ENCODE data around the gene CDH4.

The CDH4 gene

GRCh38 chr20:61671559-61671958, 419.5 kb downstream of the CDH4 start:
- DNase-seq (ENCODE audit: low read depth): no peak

- no peak for DNase-seq (ENCODE audit: low read depth)
Observed at GRCh38 chr20:61673152-61673847, 421.2 kb downstream of the CDH4 start.

DNA sequence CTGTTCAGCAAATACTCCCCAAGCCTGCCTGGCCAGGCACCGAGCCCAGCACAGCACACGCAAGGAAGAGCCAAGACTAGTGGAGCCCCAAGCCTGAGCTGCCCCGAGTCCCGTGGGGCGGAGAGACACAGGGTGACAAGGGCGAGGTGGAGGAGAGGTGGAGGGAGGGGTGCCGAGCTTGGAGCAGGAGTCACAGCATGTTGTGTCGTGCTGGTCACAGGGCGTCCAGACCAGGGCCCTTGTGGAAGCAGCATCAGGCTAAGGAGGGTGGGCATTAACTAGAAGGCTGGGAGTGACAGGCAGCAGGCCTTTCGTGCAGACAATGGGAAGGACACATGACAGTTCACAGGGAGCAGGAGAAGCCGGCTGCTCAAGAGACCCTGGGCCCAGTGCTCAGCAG, 422.1 kb downstream of the CDH4 start:
- DNase-seq (ENCODE audit: low read depth): no peak

DNA sequence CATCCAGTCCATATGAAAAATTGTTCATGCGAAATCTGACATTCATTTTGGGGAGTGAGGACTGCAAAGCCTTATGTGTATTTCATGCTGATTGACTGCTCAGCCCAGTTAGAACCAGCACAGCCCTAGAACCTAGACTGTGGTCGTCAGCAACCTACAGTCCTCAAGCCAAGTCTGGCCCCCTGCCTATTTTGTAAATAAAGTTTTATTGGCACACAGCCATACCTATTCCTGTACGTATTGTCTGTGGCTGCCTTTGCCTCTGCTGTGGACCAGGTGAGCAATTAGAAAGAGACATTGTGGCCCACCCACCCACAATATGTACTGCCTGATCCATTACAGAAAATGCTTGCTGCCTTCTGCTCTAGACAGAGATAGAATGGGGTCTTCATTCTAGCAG, 422.6 kb downstream of the CDH4 start:
- no peak for DNase-seq (ENCODE audit: low read depth)

GRCh38 chr20:61677928-61678327, 425.9 kb downstream of the CDH4 start:
- no peak for DNase-seq (ENCODE audit: low read depth)

GRCh38 chr20:61678437-61678836, 426.4 kb downstream of the CDH4 start:
- DNase-seq (ENCODE audit: low read depth): no peak

GRCh38 chr20:61679473-61679872, 427.4 kb downstream of the CDH4 start:
- no peak for DNase-seq (ENCODE audit: low read depth)

DNA sequence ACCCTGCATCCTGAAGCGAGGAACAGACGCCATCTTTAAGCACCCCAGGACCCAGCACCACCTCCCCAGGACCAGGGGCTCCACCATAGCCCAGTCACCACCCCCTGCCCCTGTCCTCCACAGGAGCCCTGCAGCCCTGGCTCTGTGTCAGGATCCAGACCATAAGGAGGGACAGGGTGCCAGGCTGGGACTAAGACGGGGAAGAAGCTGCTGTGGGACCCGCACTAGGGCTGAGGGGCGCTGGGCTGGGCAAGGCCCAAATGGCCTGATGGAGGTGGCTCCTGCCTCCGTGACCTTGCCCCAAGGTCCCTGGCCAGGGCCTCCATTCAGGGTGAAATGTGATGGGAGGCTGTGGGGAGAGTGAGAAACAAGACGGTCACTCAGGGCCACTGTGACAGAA, 428.0 kb downstream of the CDH4 start:
- no peak for DNase-seq (ENCODE audit: low read depth)

GRCh38 chr20:61682114-61682995, 430.3 kb downstream of the CDH4 start:
- no peak for DNase-seq (ENCODE audit: low read depth)

DNA sequence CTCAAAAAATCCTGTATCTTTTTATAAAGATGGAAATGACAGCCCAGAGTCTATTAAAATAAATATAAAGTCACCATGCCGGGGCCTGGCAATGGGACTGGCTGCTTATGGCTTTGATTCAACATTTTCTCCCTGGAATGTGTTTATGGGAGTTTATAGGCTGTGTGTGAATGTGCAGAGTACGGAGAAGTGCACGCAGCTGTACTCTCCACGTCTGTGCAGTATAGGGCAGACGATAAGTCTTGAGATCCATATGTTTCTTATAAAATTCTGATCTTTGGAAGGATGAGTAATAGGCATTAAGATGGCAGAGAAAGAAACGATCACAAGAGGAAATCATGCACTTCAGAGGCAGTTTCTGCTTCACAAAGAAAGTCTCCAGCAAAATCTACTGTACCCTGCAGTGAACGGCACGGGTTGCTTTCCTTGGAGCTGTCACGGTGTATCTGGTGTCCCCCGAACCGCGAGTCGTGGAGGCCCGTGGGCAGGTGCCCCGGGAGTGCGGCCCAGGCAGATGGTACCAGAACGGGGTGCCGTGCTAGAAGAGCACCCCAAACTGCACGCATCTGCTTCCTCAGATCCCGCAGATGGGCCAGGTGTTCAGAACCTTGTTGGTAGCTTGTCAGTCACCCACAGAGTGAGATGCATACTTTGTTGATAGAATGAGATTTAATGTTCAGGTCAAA, 431.1 kb downstream of the CDH4 start:
- peak; percentile 13 for DNase-seq (ENCODE audit: low read depth)

GRCh38 chr20:61683721-61684120, 431.7 kb downstream of the CDH4 start:
- no peak for DNase-seq (ENCODE audit: low read depth)

DNA sequence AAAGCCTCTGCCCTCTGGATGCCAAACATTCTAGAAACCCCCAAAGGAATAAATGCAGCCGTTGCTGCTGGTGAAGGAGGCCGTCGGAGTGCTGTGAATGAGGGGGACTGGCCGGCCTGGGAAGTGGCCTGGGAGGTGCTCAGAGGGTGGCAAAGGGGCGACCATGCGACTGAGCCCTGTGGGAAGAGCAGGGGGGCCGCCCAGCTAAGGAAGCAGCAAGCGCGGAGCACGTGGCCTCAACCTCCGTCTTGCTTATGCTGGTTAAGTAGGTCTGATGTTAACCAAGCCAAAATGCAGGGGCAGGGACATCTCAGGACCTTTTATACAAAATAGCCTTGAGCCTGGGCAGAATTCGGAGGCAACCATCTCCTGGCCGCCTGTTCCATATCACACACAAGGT, 432.1 kb downstream of the CDH4 start:
- DNase-seq (ENCODE audit: low read depth): no peak

DNA sequence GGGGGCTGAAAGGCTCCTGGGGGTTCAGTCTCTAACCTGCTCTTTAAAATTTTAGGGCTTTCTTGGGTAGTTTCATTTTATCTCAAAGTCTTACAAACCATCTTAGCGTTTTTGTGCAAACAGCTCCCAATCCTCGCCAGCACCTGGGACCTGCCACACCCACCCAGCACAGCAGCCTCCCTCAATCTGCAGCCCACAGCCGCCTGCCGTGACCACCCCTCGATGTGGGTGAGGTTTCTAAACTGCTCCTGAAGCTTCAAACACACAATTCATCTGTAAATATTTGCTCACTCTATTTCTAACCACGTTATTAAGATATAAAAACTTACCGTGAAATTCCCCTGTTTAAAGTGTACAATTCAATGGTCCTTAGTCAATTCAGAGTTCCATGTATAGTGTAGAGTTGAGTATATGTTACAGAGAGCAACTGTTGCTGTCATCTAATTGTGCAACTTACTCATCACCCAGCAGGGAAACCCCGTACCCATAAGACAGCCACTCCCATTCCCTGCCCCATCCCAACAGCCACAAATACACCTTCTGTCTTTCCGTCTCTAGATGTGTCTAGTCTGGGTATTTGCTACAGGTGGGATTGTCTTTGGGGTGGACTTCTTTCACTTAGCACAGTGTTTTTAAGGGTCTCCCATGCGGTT, 432.6 kb downstream of the CDH4 start:
- DNase-seq (ENCODE audit: low read depth): no peak

- no peak for DNase-seq (ENCODE audit: low read depth)
Observed at GRCh38 chr20:61685462-61685861, 433.4 kb downstream of the CDH4 start.

DNA sequence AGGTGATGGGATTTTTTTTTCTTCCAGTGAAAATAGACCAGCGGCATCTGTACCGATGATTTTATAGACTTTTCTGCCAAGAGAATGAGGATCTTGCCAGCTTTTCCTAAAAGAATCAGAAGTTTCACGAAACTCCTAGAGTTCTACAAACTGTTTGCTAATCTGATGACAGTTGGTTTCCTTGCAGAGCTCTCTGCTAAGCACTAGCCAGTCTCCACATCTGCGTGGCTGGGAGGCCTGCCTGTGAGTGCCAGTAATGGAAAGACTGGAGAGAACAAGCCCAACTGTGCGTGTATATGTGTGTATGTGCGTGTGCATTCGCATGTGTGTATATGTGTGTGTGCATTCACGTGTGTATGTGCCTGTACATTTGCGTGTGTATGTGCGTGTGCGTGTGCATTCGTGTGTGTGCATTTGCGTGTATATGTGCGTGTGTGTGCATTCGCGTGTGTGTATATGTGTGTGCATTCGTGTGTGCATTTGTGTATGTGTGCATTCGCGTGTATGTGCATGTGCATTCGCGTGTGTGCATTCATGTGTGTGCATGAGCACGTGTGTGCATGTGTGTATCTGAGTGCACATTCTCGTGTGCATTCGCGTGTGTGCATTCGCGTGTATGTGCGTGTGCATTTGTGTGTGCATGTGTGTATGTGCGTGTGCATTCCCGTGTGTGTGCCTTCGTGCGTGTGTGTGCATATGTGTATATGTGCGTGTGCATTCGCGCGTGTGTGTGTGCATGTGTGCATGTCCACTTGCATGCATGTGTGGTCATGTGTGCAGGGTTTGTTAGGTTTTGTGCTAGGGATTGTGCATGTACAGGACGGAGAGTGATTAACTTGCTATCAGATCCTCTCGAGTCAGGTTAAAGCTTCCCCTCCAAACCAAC, 434.2 kb downstream of the CDH4 start:
- DNase-seq (ENCODE audit: low read depth): no peak

GRCh38 chr20:61688411-61688810, 436.4 kb downstream of the CDH4 start:
- no peak for DNase-seq (ENCODE audit: low read depth)

DNA sequence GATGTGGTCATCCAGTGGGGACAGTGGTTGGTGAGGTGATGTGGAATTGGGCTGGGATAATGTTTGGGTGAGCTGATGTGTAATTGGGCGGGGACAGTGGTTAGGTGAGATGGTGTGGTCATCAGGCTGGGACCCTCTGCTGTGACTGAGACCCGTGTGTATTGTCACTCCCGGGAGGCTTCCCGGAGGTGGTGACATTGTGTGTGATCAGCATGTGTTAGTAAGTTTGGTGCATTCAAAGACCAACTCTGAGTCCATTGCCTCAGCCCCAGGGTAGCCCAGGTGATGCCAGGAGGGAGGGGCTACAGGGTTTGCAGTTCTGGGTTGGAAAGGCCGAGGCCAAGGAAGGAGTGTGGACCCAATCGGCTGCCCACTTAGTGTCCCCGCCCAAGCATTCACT, 438.1 kb downstream of the CDH4 start:
- no peak for DNase-seq (ENCODE audit: low read depth)

DNA sequence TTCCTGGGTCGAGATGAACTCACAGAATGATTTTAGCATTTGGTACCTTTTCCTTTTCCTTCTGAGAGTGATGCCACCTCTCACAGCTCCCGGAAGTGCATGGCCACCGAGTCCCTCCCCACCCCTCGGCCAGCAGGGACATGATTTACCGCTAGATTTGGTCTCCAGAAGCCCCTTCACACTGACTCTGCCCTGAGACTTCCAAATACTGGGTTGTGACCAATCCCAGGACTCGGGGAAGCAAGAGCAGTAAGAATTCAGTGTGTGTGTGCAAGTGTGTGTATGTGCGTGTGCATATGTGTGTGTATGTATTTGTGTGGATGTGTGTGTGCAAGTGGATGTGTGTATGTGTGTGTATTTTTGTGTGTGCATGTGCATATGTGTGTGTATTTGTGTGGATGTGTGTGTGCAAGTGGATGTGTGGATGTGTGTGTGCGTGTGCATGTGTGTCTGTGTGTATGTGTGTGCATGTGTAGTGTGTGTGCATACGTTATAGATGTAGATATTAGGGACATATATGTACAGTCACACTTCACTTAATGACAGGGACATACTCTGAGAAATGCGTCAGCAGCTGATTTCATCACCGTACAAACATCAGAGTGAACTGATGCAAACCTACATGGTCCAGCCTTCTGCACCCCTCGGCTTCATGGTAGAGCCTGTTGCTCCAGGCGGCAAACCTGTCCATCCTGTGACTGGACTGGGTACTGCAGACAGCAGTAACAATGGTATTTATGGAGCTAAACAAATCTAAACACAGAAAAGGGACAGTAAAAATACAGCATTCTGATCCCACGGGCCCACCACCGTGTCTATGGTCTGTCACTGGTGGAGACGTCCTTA, 439.2 kb downstream of the CDH4 start:
- no peak for DNase-seq (ENCODE audit: low read depth)

DNA sequence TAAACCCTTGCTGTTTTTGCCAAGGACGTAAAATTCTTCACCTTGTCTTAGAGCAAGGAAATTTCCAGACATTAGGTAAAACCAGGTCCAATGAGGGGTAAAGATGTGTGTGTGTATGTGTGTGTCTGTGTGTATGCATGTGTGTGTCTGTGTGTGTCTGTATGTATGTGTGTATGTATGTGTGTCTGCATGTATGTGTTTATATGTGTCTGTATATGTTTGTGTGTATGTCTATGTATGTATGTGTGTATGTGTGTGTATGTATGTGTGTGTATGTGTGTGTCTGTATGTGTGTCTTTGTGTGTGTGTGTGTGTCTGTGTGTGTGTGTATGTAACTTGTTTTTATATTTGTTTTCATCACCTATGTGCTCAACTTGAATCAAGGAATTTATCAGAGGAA, 439.9 kb downstream of the CDH4 start:
- DNase-seq (ENCODE audit: low read depth): no peak

DNA sequence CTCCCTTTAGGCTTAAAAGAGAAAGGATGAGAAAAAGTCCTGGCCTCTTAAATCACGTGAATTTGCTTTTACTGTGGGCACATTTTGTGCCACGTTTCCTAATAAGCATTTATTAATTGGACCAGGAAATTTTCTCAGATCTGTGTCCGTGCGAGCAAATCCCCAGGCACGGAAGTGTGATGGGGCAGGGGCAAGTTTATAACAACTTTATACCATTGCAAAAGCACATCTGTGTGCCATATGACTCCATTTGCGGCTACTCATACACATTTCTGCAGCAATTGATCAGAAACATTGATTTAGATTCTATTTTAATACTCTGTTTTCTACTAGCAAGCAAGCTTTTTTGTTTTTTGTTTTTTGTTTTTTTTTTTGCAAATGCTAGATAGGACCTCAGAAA, 440.4 kb downstream of the CDH4 start:
- no peak for DNase-seq (ENCODE audit: low read depth)

Data from fibroblast of the conjunctiva (primary cell).